Measurements from ENCODE around the gene TMEM156. TPM values are rescaled to one million over a fixed set of nuclear protein-coding genes. Genes with fewer than 3 reads are reported as not detected.
"Not testable (repeated sequence)": the region's sequence is repeated elsewhere in the genome, so short reads cannot be mapped to it uniquely, and the experiment has no call there.

The TMEM156 gene
- total RNA-seq, 2 experiments from 2014 or later: 18.4 TPM

GRCh38 chr4:38943343-38943742 is 88.9 kb downstream of the TMEM156 start:
- ChIA-PET POLR2A (interaction anchor here (0.6 to 1.5 kb wide), 2 partner anchors 34 to 127 kb away, joined by 4 read pairs; no protein-coding TSS in a partner anchor), CTCF (no interaction called here)
- no peak for TF ChIP-seq CTCF (IDR thresholded peaks at IDR 0.05)
- DNase-seq: no peak
- Mint-ChIP-seq H3K4me1 (ENCODE audit: low read depth) (peaks cover 5% of the 10 kb centered on the region), H3K9me3 (no peaks in the 10 kb centered on the region), H3K27me3 (no peaks in the 10 kb centered on the region), H3K4me3 (no peak overlapping the region), H3K27ac (no peak overlapping the region), H3K36me3 (ENCODE audit: low read depth) (no peaks in the 10 kb centered on the region)
- no peak overlapping the region for H3K27ac ChIP-seq (ENCODE audit: low read depth in 1 of 2, low read length in 2 of 2)
- no peaks in the 10 kb centered on the region for H3K9me3 ChIP-seq (ENCODE audit: control insufficient read depth in 1 of 2, insufficient read depth in 1 of 2, low read length in 2 of 2)
- intact Hi-C loops (cut with DNase I, micrococcal nuclease): no loop called here
- no peaks in the 10 kb centered on the region for H3K27me3 ChIP-seq (ENCODE audit: control insufficient read depth in 1 of 2, insufficient read depth in 2 of 2, low read length in 2 of 2)
- H3K4me1 ChIP-seq (ENCODE audit: insufficient read depth, low read length): no peaks in the 10 kb centered on the region
- ATAC-seq (ENCODE audit: poor library complexity): no peak
- no peaks in the 10 kb centered on the region for H3K36me3 ChIP-seq (ENCODE audit: insufficient read depth, low read length)
- H3K4me3 ChIP-seq (ENCODE audit: low read length): no peak overlapping the region

GRCh38 chr4:38941906-38942305 is 90.3 kb downstream of the TMEM156 start:
- intact Hi-C loops (cut with DNase I, micrococcal nuclease): not testable (repeated sequence)

GRCh38 chr4:38940476-38940875 is 91.7 kb downstream of the TMEM156 start:
- no peaks in the 10 kb centered on the region for H3K27me3 ChIP-seq (ENCODE audit: control insufficient read depth in 1 of 2, insufficient read depth in 2 of 2, low read length in 2 of 2)
- DNase-seq (no peak), ATAC-seq (ENCODE audit: poor library complexity) (no peak)
- Mint-ChIP-seq H3K4me1 (ENCODE audit: low read depth) (peaks cover 4% of the 10 kb centered on the region), H3K27me3 (no peaks in the 10 kb centered on the region), H3K9me3 (no peaks in the 10 kb centered on the region), H3K27ac (no peak overlapping the region), H3K4me3 (no peak overlapping the region), H3K36me3 (ENCODE audit: low read depth) (no peaks in the 10 kb centered on the region)
- POLR2A ChIA-PET: no interaction called here
- H3K4me1 ChIP-seq (ENCODE audit: insufficient read depth, low read length): no peaks in the 10 kb centered on the region
- H3K36me3 ChIP-seq (ENCODE audit: insufficient read depth, low read length): no peaks in the 10 kb centered on the region
- no peak overlapping the region for H3K27ac ChIP-seq (ENCODE audit: low read depth in 1 of 2, low read length in 2 of 2)
- TF ChIP-seq CTCF (IDR thresholded peaks at IDR 0.05): no peak
- no peaks in the 10 kb centered on the region for H3K9me3 ChIP-seq (ENCODE audit: control insufficient read depth in 1 of 2, insufficient read depth in 1 of 2, low read length in 2 of 2)
- CTCF ChIA-PET: no interaction called here
- no peak overlapping the region for H3K4me3 ChIP-seq (ENCODE audit: low read length)
- intact Hi-C loops (cut with DNase I, micrococcal nuclease): no loop called here

More at GRCh38 chr4:38941906-38942305, 90.3 kb downstream of the TMEM156 start:
- POLR2A ChIA-PET; ATAC-seq (ENCODE audit: poor library complexity); H3K9me3 ChIP-seq (ENCODE audit: control insufficient read depth in 1 of 2, insufficient read depth in 1 of 2, low read length in 2 of 2); H3K36me3 ChIP-seq (ENCODE audit: insufficient read depth, low read length); H3K27ac Mint-ChIP-seq; H3K27me3 ChIP-seq (ENCODE audit: control insufficient read depth in 1 of 2, insufficient read depth in 2 of 2, low read length in 2 of 2); H3K4me1 Mint-ChIP-seq (ENCODE audit: low read depth); H3K27me3 Mint-ChIP-seq; H3K4me3 Mint-ChIP-seq; H3K9me3 Mint-ChIP-seq; DNase-seq; H3K36me3 Mint-ChIP-seq (ENCODE audit: low read depth); H3K27ac ChIP-seq (ENCODE audit: low read depth in 1 of 2, low read length in 2 of 2); H3K4me1 ChIP-seq (ENCODE audit: insufficient read depth, low read length); H3K4me3 ChIP-seq (ENCODE audit: low read length): not testable (repeated sequence)
- CTCF ChIA-PET: interaction anchor here (1.2 kb wide), 1 partner anchor 39 kb away, joined by 3 read pairs; no protein-coding TSS in a partner anchor

- CTCF ChIA-PET: no interaction called here
- H3K4me1 Mint-ChIP-seq (ENCODE audit: low read depth): peaks cover 4% of the 10 kb centered on the region
Measured at GRCh38 chr4:38939165-38939564, 93.0 kb downstream of the TMEM156 start.

More at GRCh38 chr4:38939165-38939564, 93.0 kb downstream of the TMEM156 start:
- no peak for DNase-seq
- intact Hi-C loops (cut with DNase I, micrococcal nuclease): no loop called here
- Mint-ChIP-seq H3K9me3 (no peaks in the 10 kb centered on the region), H3K27me3 (no peaks in the 10 kb centered on the region), H3K27ac (no peak overlapping the region), H3K36me3 (ENCODE audit: low read depth) (no peaks in the 10 kb centered on the region), H3K4me3 (no peak overlapping the region)
- POLR2A ChIA-PET: no interaction called here
- Histone ChIP-seq H3K9me3 (ENCODE audit: control insufficient read depth in 1 of 2, insufficient read depth in 1 of 2, low read length in 2 of 2) (no peaks in the 10 kb centered on the region), H3K4me1 (ENCODE audit: insufficient read depth, low read length) (no peaks in the 10 kb centered on the region), H3K4me3 (ENCODE audit: low read length) (no peak overlapping the region), H3K27ac (ENCODE audit: low read depth in 1 of 2, low read length in 2 of 2) (no peak overlapping the region), H3K36me3 (ENCODE audit: insufficient read depth, low read length) (no peaks in the 10 kb centered on the region), H3K27me3 (ENCODE audit: control insufficient read depth in 1 of 2, insufficient read depth in 2 of 2, low read length in 2 of 2) (no peaks in the 10 kb centered on the region)
- no peak for TF ChIP-seq CTCF (IDR thresholded peaks at IDR 0.05)
- ATAC-seq (ENCODE audit: poor library complexity): no peak
